GM19438 (cell line): Measurements from ENCODE around the gene BTBD16.
A peak's percentile ranks its signal among the peaks of the same experiment; 100 is the strongest.

Experiments used
- ATAC-seq: cut with Tn5 transposase; IDR thresholded peaks from one replicate; pipeline ENCODE4 v1.9.1; 2021; ENCODE audit warnings: low read depth; ENCODE audit not compliant: unreplicated experiment

BTBD16 gene

GRCh38 chr10:122362621-122363020 lies 91.5 kb downstream of the BTBD16 start:
- ATAC-seq: no peak

- ATAC-seq: no peak
Measured at GRCh38 chr10:122363311-122363710, 92.2 kb downstream of the BTBD16 start.

- no peak for ATAC-seq
Measured at GRCh38 chr10:122363722-122364463, 92.8 kb downstream of the BTBD16 start.

GRCh38 chr10:122368502-122369254 lies 97.6 kb downstream of the BTBD16 start:
- ATAC-seq: no peak

- no peak for ATAC-seq
Measured at GRCh38 chr10:122373108-122373507, 102.0 kb downstream of the BTBD16 start.

- ATAC-seq: no peak
Measured at GRCh38 chr10:122373721-122374120, 102.6 kb downstream of the BTBD16 start.

- peak; percentile 90 for ATAC-seq
Measured at GRCh38 chr10:122374237-122374858, 103.3 kb downstream of the BTBD16 start, which contains the start of gene PLEKHA1. TSS of gene PLEKHA1 (plus strand) at chr10:122374708. CDS start at chr10:122393201, 18,493 bp downstream.

GRCh38 chr10:122374859-122375678 lies 104.0 kb downstream of the BTBD16 start:
- ATAC-seq: peak; percentile 50

- no peak for ATAC-seq
Measured at GRCh38 chr10:122375679-122376160, 104.6 kb downstream of the BTBD16 start.

- ATAC-seq: no peak
Measured at GRCh38 chr10:122376364-122376961, 105.4 kb downstream of the BTBD16 start.

GRCh38 chr10:122379041-122379440 lies 107.9 kb downstream of the BTBD16 start:
- ATAC-seq: no peak

GRCh38 chr10:122379537-122379936 lies 108.4 kb downstream of the BTBD16 start:
- no peak for ATAC-seq

- ATAC-seq: no peak
Measured at GRCh38 chr10:122380703-122381102, 109.6 kb downstream of the BTBD16 start.

GRCh38 chr10:122381680-122382079 lies 110.6 kb downstream of the BTBD16 start:
- no peak for ATAC-seq

GRCh38 chr10:122386514-122386913 lies 115.4 kb downstream of the BTBD16 start:
- no peak for ATAC-seq

- no peak for ATAC-seq
Measured at GRCh38 chr10:122387572-122387971, 116.5 kb downstream of the BTBD16 start.
